AG09309 (cell line): ENCODE results near the gene MBP.

Experiments used
- DNase-seq: peaks from one replicate; pipeline ENCODE4 v3.0.0-alpha.2; 2010; ENCODE audit warnings: low read depth
- H3K4me3 ChIP-seq: 2 replicates; pipeline ENCODE4 v1.5.1; 2011; ENCODE audit warnings: mild to moderate bottlenecking, low read depth, low read length, moderate library complexity; ENCODE audit not compliant: control insufficient read depth
- TF ChIP-seq, protein P1 (sequence below): IDR thresholded peaks from 2 replicates; pipeline ENCODE4 v1.5.1; 2011; ENCODE audit warnings: mild to moderate bottlenecking, low read depth, low read length, inconsistent platforms; ENCODE audit not compliant: insufficient read depth, control insufficient read depth; ENCODE audit errors: missing control alignments

The MBP gene

DNA sequence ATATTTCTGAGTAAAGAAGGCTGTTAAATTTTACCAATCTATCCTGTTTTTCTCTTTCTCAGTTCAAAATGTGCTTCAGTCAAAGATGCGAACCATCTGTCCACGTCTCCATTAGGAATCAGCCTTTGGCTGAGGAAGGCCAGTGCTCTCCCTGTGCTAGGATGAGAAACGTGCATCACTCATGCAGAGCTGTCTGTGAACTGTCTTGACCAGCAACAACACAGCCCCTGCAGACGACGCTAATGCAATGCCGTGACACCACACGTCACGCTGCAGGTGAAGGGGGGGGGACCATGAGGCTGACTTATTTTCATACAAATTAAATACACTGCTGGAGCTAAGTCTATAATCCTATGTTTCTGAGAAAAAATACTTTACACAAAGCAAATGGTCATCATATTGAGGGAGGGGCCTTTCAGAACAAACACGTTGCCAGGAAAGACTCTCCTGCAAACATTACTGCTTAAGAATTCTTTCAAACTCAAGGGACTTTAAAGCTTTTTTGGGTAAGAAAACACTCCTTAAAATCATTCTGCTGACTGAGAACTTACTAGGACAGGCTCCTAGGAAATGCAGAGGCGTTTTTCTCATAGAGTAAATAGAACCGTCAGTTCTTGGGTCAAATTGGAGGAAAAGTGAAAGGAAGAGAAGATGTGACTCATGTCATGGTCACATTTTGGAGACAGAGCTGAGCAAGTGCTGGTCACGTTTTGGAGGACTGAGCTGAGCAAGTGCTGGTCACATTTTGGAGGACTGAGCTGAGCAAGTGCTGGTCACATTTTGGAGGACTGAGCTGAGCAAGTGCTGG is 97.0 kb downstream of the MBP start:
- TF ChIP-seq, protein P1, sequence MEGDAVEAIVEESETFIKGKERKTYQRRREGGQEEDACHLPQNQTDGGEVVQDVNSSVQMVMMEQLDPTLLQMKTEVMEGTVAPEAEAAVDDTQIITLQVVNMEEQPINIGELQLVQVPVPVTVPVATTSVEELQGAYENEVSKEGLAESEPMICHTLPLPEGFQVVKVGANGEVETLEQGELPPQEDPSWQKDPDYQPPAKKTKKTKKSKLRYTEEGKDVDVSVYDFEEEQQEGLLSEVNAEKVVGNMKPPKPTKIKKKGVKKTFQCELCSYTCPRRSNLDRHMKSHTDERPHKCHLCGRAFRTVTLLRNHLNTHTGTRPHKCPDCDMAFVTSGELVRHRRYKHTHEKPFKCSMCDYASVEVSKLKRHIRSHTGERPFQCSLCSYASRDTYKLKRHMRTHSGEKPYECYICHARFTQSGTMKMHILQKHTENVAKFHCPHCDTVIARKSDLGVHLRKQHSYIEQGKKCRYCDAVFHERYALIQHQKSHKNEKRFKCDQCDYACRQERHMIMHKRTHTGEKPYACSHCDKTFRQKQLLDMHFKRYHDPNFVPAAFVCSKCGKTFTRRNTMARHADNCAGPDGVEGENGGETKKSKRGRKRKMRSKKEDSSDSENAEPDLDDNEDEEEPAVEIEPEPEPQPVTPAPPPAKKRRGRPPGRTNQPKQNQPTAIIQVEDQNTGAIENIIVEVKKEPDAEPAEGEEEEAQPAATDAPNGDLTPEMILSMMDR, result no peak

DNA sequence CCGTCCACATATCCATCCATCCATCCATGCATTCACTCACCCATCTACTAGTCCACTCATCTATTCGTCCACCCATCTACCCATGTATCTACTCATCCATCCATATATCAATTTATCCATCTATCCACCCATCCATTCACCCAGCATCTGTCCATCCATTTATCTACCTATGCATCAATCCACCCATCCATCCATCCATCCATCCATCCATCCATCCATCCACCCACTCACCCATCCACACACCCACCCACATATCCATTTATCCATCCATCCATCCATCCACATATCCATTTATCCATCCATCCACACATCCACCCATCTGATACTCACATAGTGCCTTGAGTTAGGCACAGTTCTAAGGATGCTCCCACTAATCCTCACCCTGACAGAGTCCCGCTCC is 99.0 kb downstream of the MBP start:
- no peak overlapping the region for H3K4me3 ChIP-seq
- DNase-seq, result no peak
- TF ChIP-seq, protein P1, result no peak

More for the DNA sequence above, 97.0 kb downstream of the MBP start:
- no peak overlapping the region for H3K4me3 ChIP-seq
- DNase-seq, result no peak

DNA sequence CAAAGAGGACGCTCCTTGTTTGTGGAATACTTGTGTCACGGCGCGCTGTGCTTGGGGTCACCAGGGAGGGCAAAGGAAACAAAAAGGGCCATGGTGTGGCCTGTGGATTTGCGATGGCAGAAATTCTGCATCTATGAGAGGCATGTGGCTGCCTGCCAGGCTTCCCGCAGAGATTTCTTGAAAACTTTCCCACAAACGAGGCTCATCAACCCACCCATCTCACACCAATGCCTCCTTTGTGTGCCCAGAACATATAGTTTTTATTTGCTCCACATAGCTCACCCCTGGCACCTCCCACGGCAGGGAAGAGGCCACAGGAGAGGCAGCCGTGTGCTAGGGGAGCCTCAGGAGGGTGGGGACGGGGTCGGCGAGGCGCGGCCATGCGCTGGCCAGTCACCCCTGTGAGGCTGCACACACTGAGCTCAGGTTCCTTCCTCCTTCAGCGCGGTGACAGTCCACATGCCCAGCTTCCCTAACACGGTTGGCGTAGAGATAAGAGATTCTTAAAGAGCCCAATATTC is 100.3 kb downstream of the MBP start:
- no peak for DNase-seq
- no peak overlapping the region for H3K4me3 ChIP-seq
- TF ChIP-seq, protein P1, result no peak

DNA sequence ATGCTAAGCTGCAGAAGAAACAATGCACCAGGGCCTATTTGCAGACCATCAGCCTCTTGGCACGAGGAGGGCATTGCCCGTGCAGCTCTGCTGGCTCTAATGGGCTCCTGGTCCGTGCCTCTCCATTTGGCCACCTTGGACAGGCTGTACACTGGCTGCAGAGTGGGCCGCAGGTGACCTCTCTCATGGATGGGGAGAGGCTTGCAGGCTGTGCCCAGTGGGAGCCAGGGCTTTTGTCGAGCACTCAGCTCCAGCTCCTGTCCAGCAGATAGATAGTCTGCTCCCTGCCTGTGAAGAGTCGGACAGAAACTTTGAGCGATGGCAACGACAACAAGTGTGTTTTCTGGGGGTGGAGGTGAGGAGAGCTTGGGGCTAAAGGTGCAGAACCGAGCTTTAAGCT is 100.9 kb downstream of the MBP start:
- no peak for DNase-seq
- H3K4me3 ChIP-seq, result no peak overlapping the region
- TF ChIP-seq, protein P1, result no peak

DNA sequence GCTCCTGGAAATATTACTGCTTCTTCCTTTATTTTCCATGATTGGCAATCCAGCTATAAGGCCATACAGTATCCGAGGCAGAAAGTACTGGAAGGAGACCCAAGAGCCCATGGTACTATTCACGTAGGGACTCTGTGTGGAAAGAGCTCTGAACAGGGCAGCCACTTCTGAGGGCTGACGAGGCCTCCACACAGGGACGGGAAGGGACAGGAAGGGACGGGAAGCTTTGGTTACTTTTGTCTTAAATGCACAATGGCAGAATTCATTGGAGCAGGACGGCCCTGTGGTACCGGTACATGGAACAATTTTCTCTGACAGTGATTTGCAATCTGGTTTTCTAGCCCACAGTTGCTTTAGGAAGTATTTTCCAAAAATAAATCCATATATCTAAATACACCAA is 102.4 kb downstream of the MBP start:
- TF ChIP-seq, protein P1, result no peak
- DNase-seq, result no peak
- no peak overlapping the region for H3K4me3 ChIP-seq

DNA sequence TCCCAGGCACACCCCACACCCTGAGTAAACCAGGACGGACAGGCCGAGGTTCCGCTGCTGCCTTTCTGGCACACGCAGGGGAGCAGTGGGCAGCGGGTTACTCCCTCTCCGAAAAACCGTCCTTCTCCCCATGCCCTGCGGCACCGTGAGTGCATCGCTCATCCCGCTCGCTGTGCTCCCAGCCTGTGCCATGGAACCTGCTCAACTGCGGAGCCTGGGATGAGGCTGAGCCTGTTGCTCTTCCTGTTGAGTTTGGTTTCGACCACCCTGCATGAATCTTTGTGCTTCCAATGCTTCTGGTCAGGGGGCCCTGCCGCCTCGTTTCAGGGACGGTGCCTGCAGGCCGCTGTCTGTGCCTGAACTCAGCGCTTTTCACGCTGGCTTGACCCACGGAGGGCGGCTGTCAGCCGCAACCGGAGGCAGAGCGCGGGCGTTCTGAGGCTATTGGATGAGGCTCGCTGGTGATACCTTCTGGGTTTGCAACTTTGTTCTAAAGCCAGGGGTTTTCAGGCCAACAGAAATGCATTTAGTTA is 106.7 kb downstream of the MBP start:
- TF ChIP-seq, protein P1, result no peak
- DNase-seq, result no peak
- H3K4me3 ChIP-seq, result no peak overlapping the region
